K562 (cell line): ENCODE results near the gene HJV. TPM values are rescaled to one million over a fixed set of nuclear protein-coding genes. Genes with fewer than 3 reads are reported as not detected.

Experiments
- CBFB ChIP-seq: sonication (generic); formaldehyde crosslinking; IDR thresholded peaks from 2 replicates; pipeline ENCODE4 v1.4.0; 2020; ENCODE audit warnings: mild to moderate bottlenecking, missing genetic modification reagents
- E2F3 ChIP-seq: fragments of 250-450 bp; sonication (Bioruptor Pico); IDR thresholded peaks from 2 replicates; pipeline ENCODE4 v1.4.0; 2020; ENCODE audit warnings: mild to moderate bottlenecking
- HLTF ChIP-seq: fragments of 450-650 bp; IDR thresholded peaks from 2 replicates; pipeline ENCODE4 v1.6.1; 2016
- HOXB6 ChIP-seq: fragments of 250-450 bp; sonication (Bioruptor Pico); IDR thresholded peaks from 2 replicates; pipeline ENCODE4 v1.5.1; 2022; ENCODE audit warnings: mild to moderate bottlenecking, borderline replicate concordance
- MEF2A ChIP-seq: IDR thresholded peaks from 2 replicates; pipeline ENCODE4 v1.6.1; 2011; ENCODE audit warnings: low read depth, mild to moderate bottlenecking, low read length, moderate library complexity; ENCODE audit not compliant: control insufficient read depth
- NR2C2 ChIP-seq, 2 experiments: fragments of 200-800 bp in 1 of 2; sonication (Bioruptor generic) in 1 of 2; sonication (generic) in 1 of 2; formaldehyde crosslinking in 1 of 2; IDR thresholded peaks; 2 replicates each; pipeline versions ENCODE4 v1.6.1 to v1.8.0; 2016 to 2022; ENCODE audit warnings: mild to moderate bottlenecking in 1 of 2, missing compliant biosample characterization in 1 of 2, missing genetic modification characterization in 1 of 2, missing genetic modification reagents in 1 of 2
- RUNX1 ChIP-seq: sonication (generic); IDR thresholded peaks from 2 replicates; pipeline ENCODE4 v1.6.1; 2016; ENCODE audit warnings: antibody characterized with exemption, low read depth
- SMARCC2 ChIP-seq: fragments of 450-650 bp; IDR thresholded peaks from 2 replicates; pipeline ENCODE4 v1.6.1; 2017; ENCODE audit warnings: antibody characterized with exemption, moderate library complexity, mild to moderate bottlenecking, low read depth
- SP1 ChIP-seq: sonication (generic); formaldehyde crosslinking; IDR thresholded peaks from 2 replicates; pipeline ENCODE4 v1.8.1; 2022; ENCODE audit warnings: mild to moderate bottlenecking, missing genetic modification reagents
- STAT5A ChIP-seq: IDR thresholded peaks from 2 replicates; pipeline ENCODE4 v1.6.1; 2012; ENCODE audit warnings: low read length, inconsistent platforms, borderline replicate concordance
- TAL1 ChIP-seq: fragments of 450-650 bp; IDR thresholded peaks from 2 replicates; pipeline ENCODE4 v1.6.1; 2016; ENCODE audit warnings: mild to moderate bottlenecking
- ZNF77 ChIP-seq: fragments of 250-450 bp; sonication (Bioruptor Pico); IDR thresholded peaks from 2 replicates; pipeline ENCODE4 v1.5.0; 2020
- ZNF785 ChIP-seq: fragments of 250-450 bp; sonication (Bioruptor Pico); IDR thresholded peaks from 2 replicates; pipeline ENCODE4 v1.4.0; 2020; ENCODE audit warnings: mild to moderate bottlenecking
- polyA plus RNA-seq, 8 experiments: library from polyadenylated mRNA; depleted of rRNA in 4 of 8; stranded (reverse) in 5 of 8; unstranded in 3 of 8; fragments of >200 nt; fragmentation: Nextera tagmentation in 2 of 8; fragmentation: Illumina TruSeq in 1 of 8; extraction: Ambion mirVana in 2 of 8; extraction: Trizol in 1 of 8; gene quantifications; 2 replicates each; pipeline versions ENCODE4 v1.2.1 to v1.2.3, GENCODE V29; 2011 to 2014; ENCODE audit warnings: inconsistent platforms in 1 of 8, missing spikeins in 1 of 8
- total RNA-seq, 7 experiments: library from RNA; depleted of rRNA in 6 of 7; stranded (reverse); fragments of >200 nt in 6 of 7; fragmentation: Illumina TruSeq in 2 of 7; extraction: Trizol in 2 of 7; gene quantifications; 2 replicates each; pipeline versions ENCODE4 v1.2.1 to v1.2.3, GENCODE V29; 2011 to 2021; ENCODE audit warnings: low replicate concordance in 1 of 7
- TF ChIP-seq, protein P1 (sequence below): fragments of 250-450 bp; sonication (Bioruptor Pico); IDR thresholded peaks from 2 replicates; pipeline ENCODE4 v1.5.0; 2020; ENCODE audit warnings: mild to moderate bottlenecking, borderline replicate concordance
- TF ChIP-seq, protein P2 (sequence below), 2 experiments: fragments of 450-650 bp in 1 of 2; IDR thresholded peaks; 2 replicates each; pipeline ENCODE4 v1.6.1; 2011 to 2017; ENCODE audit warnings: low read depth in 2 of 2, antibody characterized with exemption in 1 of 2, borderline replicate concordance in 1 of 2, low read length in 1 of 2, mild to moderate bottlenecking in 1 of 2, mixed read lengths in 1 of 2; ENCODE audit not compliant: control insufficient read depth in 1 of 2
- TF ChIP-seq, protein P3 (sequence below): fragments of 450-650 bp; IDR thresholded peaks from one replicate; pipeline ENCODE4 v1.6.1; 2018; ENCODE audit warnings: mild to moderate bottlenecking, moderate library complexity; ENCODE audit not compliant: partially characterized antibody
- TF ChIP-seq, protein P4 (sequence below): fragments of 250-450 bp; sonication (Bioruptor Pico); IDR thresholded peaks from 2 replicates; pipeline ENCODE4 v1.4.0; 2020
- TF ChIP-seq, protein P5 (sequence below): fragments of 250-450 bp; sonication (Bioruptor Pico); IDR thresholded peaks from 2 replicates; pipeline ENCODE4 v1.5.0; 2020; ENCODE audit warnings: mild to moderate bottlenecking

HJV gene
- total and polyA plus RNA-seq, 9 of the 15 experiments (the other 6 are each of a cell fraction or from before 2014, with no cell fraction given): 1.0 to 6.6 (median 2.4) TPM

DNA sequence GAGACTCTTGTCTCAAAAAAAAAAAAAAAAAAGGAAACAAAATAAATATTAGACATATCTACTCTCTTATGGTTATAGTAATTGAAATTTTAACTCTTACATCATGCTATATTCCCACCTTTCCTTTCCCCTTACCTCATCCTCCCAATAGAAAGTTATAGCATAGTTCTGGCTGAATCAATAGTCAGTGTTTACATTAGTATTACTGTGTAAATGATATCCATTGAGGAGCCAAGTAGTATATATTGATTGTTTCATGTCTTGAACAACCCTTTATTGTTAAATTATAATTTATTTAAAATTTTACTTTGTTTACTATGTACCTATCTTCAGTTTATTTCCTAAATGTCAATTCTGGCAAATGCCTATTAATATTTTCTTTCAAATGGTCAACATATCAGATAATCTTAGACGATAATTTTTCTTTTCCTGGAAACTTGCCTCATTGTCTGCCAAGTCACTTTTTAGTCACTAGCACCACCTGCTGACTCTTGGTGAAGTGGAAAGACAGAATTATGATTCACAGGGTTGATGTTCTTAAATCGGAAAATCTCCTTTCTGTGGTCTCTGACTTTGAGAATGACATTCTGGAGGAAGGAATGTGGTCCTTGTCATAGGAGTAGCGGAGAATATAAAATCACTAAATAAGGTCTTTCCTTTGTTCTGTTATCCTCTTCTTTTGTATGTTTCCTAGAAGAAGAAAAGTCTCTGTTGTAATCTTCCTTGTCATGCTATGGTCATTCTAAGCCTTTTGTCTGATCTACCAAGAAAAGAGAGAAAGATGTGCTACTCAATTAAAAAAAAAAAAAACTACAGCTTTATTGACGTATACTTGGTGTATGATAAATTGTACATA, 8.6 kb downstream of the HJV start (continued):
- TF ChIP-seq, protein P1, sequence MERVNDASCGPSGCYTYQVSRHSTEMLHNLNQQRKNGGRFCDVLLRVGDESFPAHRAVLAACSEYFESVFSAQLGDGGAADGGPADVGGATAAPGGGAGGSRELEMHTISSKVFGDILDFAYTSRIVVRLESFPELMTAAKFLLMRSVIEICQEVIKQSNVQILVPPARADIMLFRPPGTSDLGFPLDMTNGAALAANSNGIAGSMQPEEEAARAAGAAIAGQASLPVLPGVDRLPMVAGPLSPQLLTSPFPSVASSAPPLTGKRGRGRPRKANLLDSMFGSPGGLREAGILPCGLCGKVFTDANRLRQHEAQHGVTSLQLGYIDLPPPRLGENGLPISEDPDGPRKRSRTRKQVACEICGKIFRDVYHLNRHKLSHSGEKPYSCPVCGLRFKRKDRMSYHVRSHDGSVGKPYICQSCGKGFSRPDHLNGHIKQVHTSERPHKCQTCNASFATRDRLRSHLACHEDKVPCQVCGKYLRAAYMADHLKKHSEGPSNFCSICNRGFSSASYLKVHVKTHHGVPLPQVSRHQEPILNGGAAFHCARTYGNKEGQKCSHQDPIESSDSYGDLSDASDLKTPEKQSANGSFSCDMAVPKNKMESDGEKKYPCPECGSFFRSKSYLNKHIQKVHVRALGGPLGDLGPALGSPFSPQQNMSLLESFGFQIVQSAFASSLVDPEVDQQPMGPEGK (CRISPR knock-in tag): no peak
- no peak for TF ChIP-seq ZNF785 (CRISPR knock-in tag)
- TF ChIP-seq HLTF: no peak
- TF ChIP-seq ZNF77 (CRISPR knock-in tag): no peak
- TF ChIP-seq STAT5A: peak; percentile 87
- TF ChIP-seq TAL1: no peak
- TF ChIP-seq, protein P2, sequence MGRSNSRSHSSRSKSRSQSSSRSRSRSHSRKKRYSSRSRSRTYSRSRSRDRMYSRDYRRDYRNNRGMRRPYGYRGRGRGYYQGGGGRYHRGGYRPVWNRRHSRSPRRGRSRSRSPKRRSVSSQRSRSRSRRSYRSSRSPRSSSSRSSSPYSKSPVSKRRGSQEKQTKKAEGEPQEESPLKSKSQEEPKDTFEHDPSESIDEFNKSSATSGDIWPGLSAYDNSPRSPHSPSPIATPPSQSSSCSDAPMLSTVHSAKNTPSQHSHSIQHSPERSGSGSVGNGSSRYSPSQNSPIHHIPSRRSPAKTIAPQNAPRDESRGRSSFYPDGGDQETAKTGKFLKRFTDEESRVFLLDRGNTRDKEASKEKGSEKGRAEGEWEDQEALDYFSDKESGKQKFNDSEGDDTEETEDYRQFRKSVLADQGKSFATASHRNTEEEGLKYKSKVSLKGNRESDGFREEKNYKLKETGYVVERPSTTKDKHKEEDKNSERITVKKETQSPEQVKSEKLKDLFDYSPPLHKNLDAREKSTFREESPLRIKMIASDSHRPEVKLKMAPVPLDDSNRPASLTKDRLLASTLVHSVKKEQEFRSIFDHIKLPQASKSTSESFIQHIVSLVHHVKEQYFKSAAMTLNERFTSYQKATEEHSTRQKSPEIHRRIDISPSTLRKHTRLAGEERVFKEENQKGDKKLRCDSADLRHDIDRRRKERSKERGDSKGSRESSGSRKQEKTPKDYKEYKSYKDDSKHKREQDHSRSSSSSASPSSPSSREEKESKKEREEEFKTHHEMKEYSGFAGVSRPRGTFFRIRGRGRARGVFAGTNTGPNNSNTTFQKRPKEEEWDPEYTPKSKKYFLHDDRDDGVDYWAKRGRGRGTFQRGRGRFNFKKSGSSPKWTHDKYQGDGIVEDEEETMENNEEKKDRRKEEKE (IDR thresholded peaks at IDR 0.05; ENCODE audit: borderline replicate concordance in 1 of 2, control insufficient read depth in 1 of 2, low read depth in 2 of 2, low read length in 1 of 2): no peak
- TF ChIP-seq, protein P3, sequence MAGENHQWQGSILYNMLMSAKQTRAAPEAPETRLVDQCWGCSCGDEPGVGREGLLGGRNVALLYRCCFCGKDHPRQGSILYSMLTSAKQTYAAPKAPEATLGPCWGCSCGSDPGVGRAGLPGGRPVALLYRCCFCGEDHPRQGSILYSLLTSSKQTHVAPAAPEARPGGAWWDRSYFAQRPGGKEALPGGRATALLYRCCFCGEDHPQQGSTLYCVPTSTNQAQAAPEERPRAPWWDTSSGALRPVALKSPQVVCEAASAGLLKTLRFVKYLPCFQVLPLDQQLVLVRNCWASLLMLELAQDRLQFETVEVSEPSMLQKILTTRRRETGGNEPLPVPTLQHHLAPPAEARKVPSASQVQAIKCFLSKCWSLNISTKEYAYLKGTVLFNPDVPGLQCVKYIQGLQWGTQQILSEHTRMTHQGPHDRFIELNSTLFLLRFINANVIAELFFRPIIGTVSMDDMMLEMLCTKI: no peak
- TF ChIP-seq, protein P4, sequence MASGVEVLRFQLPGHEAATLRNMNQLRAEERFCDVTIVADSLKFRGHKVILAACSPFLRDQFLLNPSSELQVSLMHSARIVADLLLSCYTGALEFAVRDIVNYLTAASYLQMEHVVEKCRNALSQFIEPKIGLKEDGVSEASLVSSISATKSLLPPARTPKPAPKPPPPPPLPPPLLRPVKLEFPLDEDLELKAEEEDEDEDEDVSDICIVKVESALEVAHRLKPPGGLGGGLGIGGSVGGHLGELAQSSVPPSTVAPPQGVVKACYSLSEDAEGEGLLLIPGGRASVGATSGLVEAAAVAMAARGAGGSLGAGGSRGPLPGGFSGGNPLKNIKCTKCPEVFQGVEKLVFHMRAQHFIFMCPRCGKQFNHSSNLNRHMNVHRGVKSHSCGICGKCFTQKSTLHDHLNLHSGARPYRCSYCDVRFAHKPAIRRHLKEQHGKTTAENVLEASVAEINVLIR (CRISPR knock-in tag): no peak
- no peak for TF ChIP-seq RUNX1
- no peak for TF ChIP-seq CBFB (CRISPR knock-in tag)
- no peak for TF ChIP-seq NR2C2 (CRISPR knock-in tag; IDR thresholded peaks at IDR 0.05)
- no peak for TF ChIP-seq NR2C2 (tag; IDR thresholded peaks at IDR 0.05)
- TF ChIP-seq E2F3 (CRISPR knock-in tag): no peak
- TF ChIP-seq, protein P5, sequence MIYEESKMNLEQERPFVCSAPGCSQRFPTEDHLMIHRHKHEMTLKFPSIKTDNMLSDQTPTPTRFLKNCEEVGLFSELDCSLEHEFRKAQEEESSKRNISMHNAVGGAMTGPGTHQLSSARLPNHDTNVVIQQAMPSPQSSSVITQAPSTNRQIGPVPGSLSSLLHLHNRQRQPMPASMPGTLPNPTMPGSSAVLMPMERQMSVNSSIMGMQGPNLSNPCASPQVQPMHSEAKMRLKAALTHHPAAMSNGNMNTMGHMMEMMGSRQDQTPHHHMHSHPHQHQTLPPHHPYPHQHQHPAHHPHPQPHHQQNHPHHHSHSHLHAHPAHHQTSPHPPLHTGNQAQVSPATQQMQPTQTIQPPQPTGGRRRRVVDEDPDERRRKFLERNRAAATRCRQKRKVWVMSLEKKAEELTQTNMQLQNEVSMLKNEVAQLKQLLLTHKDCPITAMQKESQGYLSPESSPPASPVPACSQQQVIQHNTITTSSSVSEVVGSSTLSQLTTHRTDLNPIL (CRISPR knock-in tag): no peak
- no peak for TF ChIP-seq SP1 (CRISPR knock-in tag)
- TF ChIP-seq HOXB6 (CRISPR knock-in tag): no peak
- TF ChIP-seq MEF2A: peak; percentile 85
- no peak for TF ChIP-seq SMARCC2
